Right lobe of liver (tissue), 6 donors: Measurements from ENCODE around the gene NPEPPS. TPM values are rescaled to one million over a fixed set of nuclear protein-coding genes. Genes with fewer than 3 reads are reported as not detected.

Source experiments
- ATAC-seq, 4 donors: fragments of 200-7000 bp; cut with Tn5 transposase; one replicate each; pipeline ENCODE4 v1.9.1; 2020; ENCODE audit warnings: mild to moderate bottlenecking in 4 of 4, moderate library complexity in 4 of 4
- DNase-seq, 3 donors: peaks; one replicate each; pipeline ENCODE4 v3.0.0-alpha.2; 2020
- H3K27ac ChIP-seq, 3 donors: fragments of 200-600 bp; one replicate each; pipeline ENCODE4 v1.8.0; 2022
- H3K27me3 ChIP-seq, 2 donors: fragments of 200-600 bp; one replicate each; pipeline ENCODE4 v1.8.0; 2022
- H3K36me3 ChIP-seq, 4 donors: fragments of 200-600 bp; sonication (generic) in 1 of 4; one replicate each; pipeline versions ENCODE4 v1.5.1 to v1.8.0; 2017 to 2022; ENCODE audit warnings: control low read depth in 1 of 4
- H3K4me1 ChIP-seq, 4 donors: fragments of 200-600 bp; sonication (generic) in 1 of 4; one replicate each; pipeline versions ENCODE4 v1.5.1 to v1.8.0; 2017 to 2022; ENCODE audit warnings: control low read depth in 1 of 4
- H3K4me3 ChIP-seq, 3 donors: fragments of 200-600 bp; one replicate each; pipeline ENCODE4 v1.8.0; 2022
- H3K9me3 ChIP-seq, 4 donors: fragments of 200-600 bp; sonication (generic) in 1 of 4; one replicate each; pipeline versions ENCODE4 v1.5.1 to v1.8.0; 2017 to 2022; ENCODE audit warnings: control low read depth in 1 of 4
- CTCF ChIP-seq, 4 donors: fragments of 200-600 bp in 3 of 4; fragments of 450-650 bp in 1 of 4; IDR thresholded peaks; one replicate each; pipeline versions ENCODE4 v1.5.1 to v1.8.0; 2016 to 2022; ENCODE audit warnings: antibody characterized with exemption in 4 of 4, mild to moderate bottlenecking in 2 of 4
- POLR2A ChIP-seq: fragments of 450-650 bp; IDR thresholded peaks from one replicate; pipeline ENCODE4 v1.6.1; 2017; ENCODE audit warnings: antibody characterized with exemption, mild to moderate bottlenecking
- WGBS: methylation state at CpG from one replicate; pipeline ENCODE4 v1.1.6; 2018; ENCODE audit warnings: low coverage, low lambda C conversion rate; ENCODE audit not compliant: insufficient coverage; ENCODE audit errors: missing lambda C conversion rate; 5-methylcytosine and 5-hydroxymethylcytosine counted together
- intact Hi-C, 2 donors: fragments of 100-400 bp; cut with DNase I; formaldehyde crosslinking; loops; one replicate each; pipeline versions ENCODE4 v1.11.2 to v1.14.1; 2022
- total RNA-seq, 6 experiments: library from RNA; depleted of rRNA in 2 of 6; stranded (reverse); fragments of >200 nt in 2 of 6; fragmentation: NEBNext Ultra II Directional in 3 of 6; extraction: Animal tissue kit (Norgen Biotek cat#: 25700) in 3 of 6; gene quantifications; one replicate each; pipeline versions ENCODE4 v1.1.0 to v1.2.4, GENCODE V29; 2016 to 2023
- donor health status: DM: no; HTN: yes; CAD: no.
- donor health status: DM: no; HTN: no; CAD: no.
- donor health status: DM: no; HTN: no; CAD: no.
- donor health status: DM: no; HTN: yes; CAD: no.
- donor health status: DM: no; HTN: yes; CAD: no.

The NPEPPS gene
- total RNA-seq, 6 experiments from 2014 or later: 30.0 to 55.1 (median 37.7) TPM

GRCh38 chr17:47615766-47616424 is 85.0 kb downstream of the NPEPPS start:
- Histone ChIP-seq H3K27ac (no peak overlapping the region), H3K9me3 (no peaks in the 10 kb centered on the region), H3K27me3 (no peaks in the 10 kb centered on the region), H3K4me1 (peaks cover 0 to 16% (median 5%) of the 10 kb centered on the region in 4 donors), H3K36me3 (peaks cover 0 to 40% (median 22%) of the 10 kb centered on the region in 4 donors), H3K4me3 (no peak overlapping the region)
- DNase-seq (no peak), ATAC-seq (peak; percentile 64 to 81 (median 66))
- 59% methylated on average over 5 of the region's 8 CpGs for WGBS
- intact Hi-C loops: loop anchor here in 1 of 2 donors (10.0 kb wide), 1 partner anchor 111 kb away; no protein-coding TSS in a partner anchor
- no peak for TF ChIP-seq POLR2A
- TF ChIP-seq CTCF (IDR thresholded peaks at IDR 0.05): peak; percentile 65 to 82 (median 78)

GRCh38 chr17:47618410-47618809 is 87.5 kb downstream of the NPEPPS start:
- 43% methylated on average over 4 of the region's 4 CpGs for WGBS
- no peaks in the 10 kb centered on the region for H3K9me3 ChIP-seq
- intact Hi-C loops: loop anchor here in 1 of 2 donors (10.0 kb wide), 1 partner anchor 114 kb away; no protein-coding TSS in a partner anchor
- TF ChIP-seq POLR2A (no peak), CTCF (IDR thresholded peaks at IDR 0.05) (peak in 3 of 4 donors; percentile 11 to 30 (median 29))
- H3K27ac ChIP-seq: no peak overlapping the region
- ATAC-seq (peak in 1 of 4 donors; percentile 35), DNase-seq (no peak)
- H3K36me3 ChIP-seq: peaks cover 3 to 52% (median 18%) of the 10 kb centered on the region in 4 donors
- H3K4me1 ChIP-seq: peaks cover 0 to 6% (median 2%) of the 10 kb centered on the region in 4 donors
- no peak overlapping the region for H3K4me3 ChIP-seq
- H3K27me3 ChIP-seq: no peaks in the 10 kb centered on the region

GRCh38 chr17:47620503-47621245 is 89.8 kb downstream of the NPEPPS start:
- 66% methylated on average over 3 of the region's 3 CpGs for WGBS
- Histone ChIP-seq H3K4me1 (peaks cover 0 to 22% (median 2%) of the 10 kb centered on the region in 4 donors), H3K27me3 (no peaks in the 10 kb centered on the region), H3K27ac (no peak overlapping the region), H3K36me3 (peaks cover 0 to 41% (median 19%) of the 10 kb centered on the region in 4 donors), H3K4me3 (no peak overlapping the region), H3K9me3 (no peaks in the 10 kb centered on the region)
- ATAC-seq (peak in 2 of 4 donors; percentile 52 to 73), DNase-seq (no peak)
- TF ChIP-seq POLR2A (no peak), CTCF (IDR thresholded peaks at IDR 0.05) (no peak)
- intact Hi-C loops: loop anchor here in 1 of 2 donors (10.0 kb wide), 1 partner anchor 396 kb away; no protein-coding TSS in a partner anchor

- Histone ChIP-seq H3K27ac (no peak overlapping the region), H3K4me1 (peaks cover 0 to 22% (median 2%) of the 10 kb centered on the region in 4 donors), H3K9me3 (no peaks in the 10 kb centered on the region), H3K27me3 (no peaks in the 10 kb centered on the region), H3K4me3 (no peak overlapping the region), H3K36me3 (peaks cover 0 to 40% (median 19%) of the 10 kb centered on the region in 4 donors)
- DNase-seq (no peak), ATAC-seq (peak in 2 of 4 donors; percentile 22 to 25)
- intact Hi-C loops: loop anchor here in 1 of 2 donors (10.0 kb wide), 1 partner anchor 397 kb away; no protein-coding TSS in a partner anchor
- no peak for TF ChIP-seq CTCF (IDR thresholded peaks at IDR 0.05)
- no peak for TF ChIP-seq POLR2A
- WGBS: 68% methylated on average over 9 of the region's 9 CpGs
Observed at GRCh38 chr17:47621293-47622179, 90.6 kb downstream of the NPEPPS start.
